Smooth muscle cell (in vitro differentiated cells): ENCODE data around the gene RTP5. TPM values are rescaled to one million over a fixed set of nuclear protein-coding genes. Genes with fewer than 3 reads are reported as not detected.

ENCODE experiments used
- DNase-seq: peaks from one replicate; lab custom pipeline; 2025; ENCODE audit not compliant: unreplicated experiment; lab: John Stamatoyannopoulos, UW
- H2AFZ ChIP-seq: fragments of 200-600 bp; sonication (generic); 2 replicates; pipeline ENCODE4 v1.6.0; 2016; ENCODE audit warnings: antibody characterized with exemption, low read depth, mild to moderate bottlenecking
- H3F3A ChIP-seq: fragments of 200-600 bp; sonication (generic); 2 replicates; pipeline ENCODE4 v1.6.0; 2017; ENCODE audit warnings: antibody characterized with exemption, low read depth
- H3K27ac ChIP-seq: fragments of 200-600 bp; sonication (generic); 2 replicates; pipeline ENCODE4 v1.5.1; 2016; ENCODE audit warnings: low read depth, mild to moderate bottlenecking
- H3K27me3 ChIP-seq: fragments of 200-600 bp; sonication (generic); 2 replicates; pipeline ENCODE4 v1.6.1; 2016; ENCODE audit warnings: low read depth, mild to moderate bottlenecking
- H3K36me3 ChIP-seq: fragments of 200-600 bp; sonication (generic); 2 replicates; pipeline ENCODE4 v1.5.1; 2016; ENCODE audit warnings: low read depth
- H3K4me1 ChIP-seq: fragments of 200-600 bp; sonication (generic); 2 replicates; pipeline ENCODE4 v1.5.1; 2016; ENCODE audit warnings: low read depth
- H3K4me2 ChIP-seq: fragments of 200-600 bp; sonication (generic); 2 replicates; pipeline ENCODE4 v1.6.0; 2016; ENCODE audit warnings: mild to moderate bottlenecking
- H3K4me3 ChIP-seq: fragments of 200-600 bp; sonication (generic); 2 replicates; pipeline ENCODE4 v1.5.1; 2016; ENCODE audit warnings: mild to moderate bottlenecking
- H3K79me2 ChIP-seq: fragments of 200-600 bp; sonication (generic); 2 replicates; pipeline ENCODE4 v1.6.0; 2016; ENCODE audit warnings: low read depth, mild to moderate bottlenecking
- H3K9ac ChIP-seq: fragments of 200-600 bp; sonication (generic); 2 replicates; pipeline ENCODE4 v1.6.0; 2016; ENCODE audit warnings: low read depth
- H3K9me3 ChIP-seq: fragments of 200-600 bp; sonication (generic); replicated peaks from 2 replicates; pipeline ENCODE4 v1.5.1; 2016; ENCODE audit warnings: low read depth
- H4K20me1 ChIP-seq: fragments of 200-600 bp; sonication (generic); 2 replicates; pipeline ENCODE4 v1.6.0; 2016; ENCODE audit warnings: low read depth
- CTCF ChIP-seq: fragments of 200-600 bp; sonication (generic); IDR thresholded peaks from 2 replicates; pipeline ENCODE4 v1.5.1; 2017; ENCODE audit warnings: borderline replicate concordance, mild to moderate bottlenecking, antibody characterized with exemption; ENCODE audit not compliant: insufficient read depth, poor library complexity, severe bottlenecking
- WGBS: methylation state at CpG from one replicate; pipeline ENCODE4 v1.1.7; 2016; ENCODE audit warnings: low lambda C conversion rate; 5-methylcytosine and 5-hydroxymethylcytosine counted together
- polyA plus RNA-seq: library from polyadenylated mRNA; unstranded; fragments of >200 nt; fragmentation: Nextera tagmentation; extraction: Ambion mirVana; gene quantifications from 2 replicates; pipeline ENCODE4 v1.2.1, GENCODE V29; 2016
- total RNA-seq: library from RNA; depleted of rRNA; stranded (reverse); fragments of >200 nt; gene quantifications from 2 replicates; pipeline ENCODE4 v1.2.3, GENCODE V29; 2014

Gene RTP5
- total and polyA plus RNA-seq, 2 experiments from 2014 or later, result not detected

GRCh38 chr2:241844066-241844728 lies 25.3 kb upstream of the RTP5 start:
- H4K20me1 ChIP-seq, result no peaks in the 10 kb centered on the region
- H2AFZ ChIP-seq, result no peak overlapping the region
- 12% methylated on average over 40 of the region's 65 CpGs for WGBS
- no peaks in the 10 kb centered on the region for H3K9me3 ChIP-seq
- peak overlapping the region; percentile 40 for H3K4me3 ChIP-seq
- H3K4me2 ChIP-seq, result peak overlapping the region; percentile 71
- TF ChIP-seq CTCF, result no peak
- peak overlapping the region; percentile 10 for H3K9ac ChIP-seq
- no peaks in the 10 kb centered on the region for H3K79me2 ChIP-seq
- H3K4me1 ChIP-seq, result no peaks in the 10 kb centered on the region
- no peaks in the 10 kb centered on the region for H3K36me3 ChIP-seq
- no peaks in the 10 kb centered on the region for H3K27me3 ChIP-seq
- peaks cover 4% of the 10 kb centered on the region for H3F3A ChIP-seq
- H3K27ac ChIP-seq, result peak overlapping the region; percentile 4
- peak; percentile 51 for DNase-seq

GRCh38 chr2:241844831-241845578 lies 24.5 kb upstream of the RTP5 start:
- Histone ChIP-seq H3K27me3 (no peaks in the 10 kb centered on the region), H3K4me1 (no peaks in the 10 kb centered on the region), H3K4me2 (peak overlapping the region; percentile 71), H3K9me3 (no peaks in the 10 kb centered on the region), H3F3A (peaks cover 4% of the 10 kb centered on the region), H3K36me3 (no peaks in the 10 kb centered on the region), H2AFZ (no peak overlapping the region), H3K9ac (peak overlapping the region; percentile 10), H3K27ac (no peak overlapping the region), H3K4me3 (peak overlapping the region; percentile 40), H3K79me2 (no peaks in the 10 kb centered on the region), H4K20me1 (no peaks in the 10 kb centered on the region)
- 93% methylated on average over 37 of the region's 37 CpGs for WGBS
- no peak for TF ChIP-seq CTCF
- no peak for DNase-seq

GRCh38 chr2:241846406-241846805 lies 23.1 kb upstream of the RTP5 start:
- Histone ChIP-seq H3K9me3 (no peaks in the 10 kb centered on the region), H3K27ac (no peak overlapping the region), H3K4me3 (no peak overlapping the region), H4K20me1 (no peaks in the 10 kb centered on the region), H2AFZ (no peak overlapping the region), H3F3A (peaks cover 4% of the 10 kb centered on the region), H3K79me2 (no peaks in the 10 kb centered on the region), H3K4me2 (no peak overlapping the region), H3K27me3 (no peaks in the 10 kb centered on the region), H3K36me3 (no peaks in the 10 kb centered on the region), H3K9ac (no peak overlapping the region), H3K4me1 (no peaks in the 10 kb centered on the region)
- 95% methylated on average over 22 of the region's 22 CpGs for WGBS
- no peak for TF ChIP-seq CTCF
- no peak for DNase-seq
